ENCODE measurements around the gene PRF1. TPM values are rescaled to one million over a fixed set of nuclear protein-coding genes. Genes with fewer than 3 reads are reported as not detected.

Gene PRF1
- total RNA-seq, 4 donors from 2014 or later: 0.34 to 2.5 (median 0.70) TPM; not detected in 1

DNA sequence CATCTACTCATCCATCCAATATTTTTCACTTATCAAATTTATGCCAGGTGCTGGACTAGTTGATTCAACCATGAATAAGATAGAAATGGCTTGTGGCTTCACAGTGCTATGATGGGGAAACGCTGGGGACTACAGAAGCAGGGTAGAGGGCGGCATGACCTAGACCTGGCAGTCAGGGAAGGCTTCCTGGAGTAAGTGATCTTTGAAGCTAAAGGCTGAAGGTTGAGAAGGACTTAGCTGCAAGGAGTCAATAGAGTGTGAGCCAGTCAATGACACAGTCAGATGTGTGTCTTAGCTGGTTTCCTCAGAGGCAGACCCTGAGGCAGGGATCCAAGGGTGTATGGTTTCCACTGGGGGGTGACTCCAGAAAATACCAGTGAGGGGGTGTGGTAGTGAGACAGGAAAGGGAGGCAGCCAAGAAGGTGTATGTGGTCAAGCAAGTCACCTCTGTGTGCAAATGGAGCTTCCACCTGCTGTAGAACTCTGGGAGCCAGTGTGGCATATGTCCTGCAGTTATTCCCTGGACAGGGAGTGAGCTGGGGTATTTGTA, 10.3 kb downstream of the PRF1 start:
- Histone ChIP-seq H3K4me1 (no peaks in the 10 kb centered on the region), H3K4me3 (no peak overlapping the region), H3K27me3 (peaks cover 2% of the 10 kb centered on the region), H3K36me3 (no peaks in the 10 kb centered on the region), H3K9me3 (no peaks in the 10 kb centered on the region), H3K27ac (no peak overlapping the region)
- DNase-seq (ENCODE audit: low spot score in 2 of 2): no peak
- 92% methylated on average over 2 of the region's 2 CpGs for WGBS
- TF ChIP-seq POLR2A (IDR thresholded peaks at IDR 0.05) (no peak), POLR2AphosphoS5 (IDR thresholded peaks at IDR 0.05) (no peak)

DNA sequence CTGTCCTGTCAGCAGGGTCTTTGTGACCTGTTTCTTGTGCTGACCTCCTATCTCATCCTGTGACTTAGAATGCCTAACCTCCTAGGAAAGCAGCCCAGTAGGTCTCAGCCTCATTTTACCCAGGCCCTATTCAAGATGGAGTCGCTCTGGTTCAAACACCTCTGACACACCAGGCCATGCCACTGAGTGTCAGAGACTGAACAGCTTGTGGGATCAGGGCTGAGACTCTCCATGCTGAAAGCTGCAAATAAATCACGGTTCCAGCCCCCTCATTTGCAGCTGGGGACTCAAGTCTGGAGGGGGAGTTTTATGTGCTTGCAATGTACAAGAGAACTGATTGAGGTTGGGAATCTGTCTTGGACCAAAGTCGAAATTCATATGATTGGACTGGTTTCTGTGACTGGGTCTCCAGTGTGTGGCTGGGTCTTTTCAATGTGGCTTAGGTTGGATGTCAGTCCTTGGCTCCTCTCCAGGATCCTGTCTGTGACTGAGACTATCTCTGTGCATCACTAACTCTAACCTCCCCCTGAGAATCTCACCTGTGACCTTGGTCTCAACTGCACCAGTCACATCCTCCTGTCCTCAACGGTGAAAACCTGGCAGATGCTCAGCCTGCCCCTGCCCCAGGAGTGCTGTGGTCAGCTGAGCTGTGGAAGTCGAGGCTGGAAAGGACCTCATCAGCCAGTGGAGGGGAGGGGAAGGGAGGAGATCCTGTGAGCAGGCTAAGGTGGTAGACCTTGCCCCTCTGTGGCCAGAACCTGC, 11.7 kb downstream of the PRF1 start:
- no peak for DNase-seq (ENCODE audit: low spot score in 2 of 2)
- Histone ChIP-seq H3K36me3 (no peaks in the 10 kb centered on the region), H3K27ac (no peak overlapping the region), H3K4me1 (no peaks in the 10 kb centered on the region), H3K9me3 (no peaks in the 10 kb centered on the region), H3K4me3 (no peak overlapping the region), H3K27me3 (peaks cover 2% of the 10 kb centered on the region)
- WGBS: 94% methylated on average over 5 of the region's 5 CpGs
- TF ChIP-seq POLR2AphosphoS5 (IDR thresholded peaks at IDR 0.05) (no peak), EP300 (IDR thresholded peaks at IDR 0.05) (no peak), POLR2A (IDR thresholded peaks at IDR 0.05) (no peak)
- TF ChIP-seq, protein P1, sequence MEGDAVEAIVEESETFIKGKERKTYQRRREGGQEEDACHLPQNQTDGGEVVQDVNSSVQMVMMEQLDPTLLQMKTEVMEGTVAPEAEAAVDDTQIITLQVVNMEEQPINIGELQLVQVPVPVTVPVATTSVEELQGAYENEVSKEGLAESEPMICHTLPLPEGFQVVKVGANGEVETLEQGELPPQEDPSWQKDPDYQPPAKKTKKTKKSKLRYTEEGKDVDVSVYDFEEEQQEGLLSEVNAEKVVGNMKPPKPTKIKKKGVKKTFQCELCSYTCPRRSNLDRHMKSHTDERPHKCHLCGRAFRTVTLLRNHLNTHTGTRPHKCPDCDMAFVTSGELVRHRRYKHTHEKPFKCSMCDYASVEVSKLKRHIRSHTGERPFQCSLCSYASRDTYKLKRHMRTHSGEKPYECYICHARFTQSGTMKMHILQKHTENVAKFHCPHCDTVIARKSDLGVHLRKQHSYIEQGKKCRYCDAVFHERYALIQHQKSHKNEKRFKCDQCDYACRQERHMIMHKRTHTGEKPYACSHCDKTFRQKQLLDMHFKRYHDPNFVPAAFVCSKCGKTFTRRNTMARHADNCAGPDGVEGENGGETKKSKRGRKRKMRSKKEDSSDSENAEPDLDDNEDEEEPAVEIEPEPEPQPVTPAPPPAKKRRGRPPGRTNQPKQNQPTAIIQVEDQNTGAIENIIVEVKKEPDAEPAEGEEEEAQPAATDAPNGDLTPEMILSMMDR (IDR thresholded peaks at IDR 0.05): no peak

DNA sequence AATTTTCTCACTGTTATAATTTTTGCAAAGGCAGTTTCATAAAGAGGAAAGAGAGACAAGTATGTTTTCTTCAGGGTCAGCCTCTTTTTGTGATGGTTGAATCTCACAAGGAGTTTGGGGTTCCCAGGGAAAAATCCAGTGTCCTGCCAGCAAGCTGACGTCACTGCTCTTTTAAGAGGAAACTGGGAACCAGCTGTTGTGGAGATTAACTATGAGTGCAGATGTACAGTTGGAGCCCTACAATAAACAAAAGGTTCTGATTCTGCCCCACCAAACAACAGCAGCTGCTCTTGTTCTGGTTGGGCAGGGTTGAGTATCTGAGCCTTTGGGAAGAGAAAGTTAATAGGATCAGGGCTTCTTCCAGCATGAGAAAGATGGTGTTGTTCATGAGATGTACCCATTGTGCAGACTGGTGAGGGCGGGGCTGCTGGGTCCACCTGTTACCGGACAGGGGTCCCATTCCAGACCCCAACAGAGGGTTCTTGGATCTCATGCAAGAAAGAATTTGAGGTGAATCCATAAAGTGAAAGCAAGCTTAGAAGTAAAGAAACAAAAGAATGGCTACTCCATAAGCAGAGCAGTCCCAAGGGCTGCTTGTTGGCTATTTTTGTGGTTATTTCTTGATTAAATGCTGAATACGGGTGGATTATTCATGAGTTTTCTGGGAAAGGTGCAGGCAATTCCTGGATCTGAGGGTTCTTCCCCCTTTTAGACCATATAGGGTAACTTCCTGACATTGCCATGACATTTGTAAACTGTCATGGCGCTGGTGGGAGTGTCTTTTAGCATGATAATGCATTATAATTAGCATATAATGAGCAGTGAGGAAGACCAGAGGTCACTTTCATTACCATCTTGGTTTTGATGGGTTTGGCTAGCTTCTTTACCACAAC, 12.5 kb downstream of the PRF1 start:
- Histone ChIP-seq H3K4me1 (no peaks in the 10 kb centered on the region), H3K27ac (no peak overlapping the region), H3K4me3 (no peak overlapping the region), H3K27me3 (peaks cover 2% of the 10 kb centered on the region), H3K9me3 (no peaks in the 10 kb centered on the region), H3K36me3 (no peaks in the 10 kb centered on the region)
- TF ChIP-seq POLR2AphosphoS5 (IDR thresholded peaks at IDR 0.05): no peak
- DNase-seq (ENCODE audit: low spot score in 2 of 2): no peak
- 81% methylated on average over 5 of the region's 5 CpGs for WGBS

DNA sequence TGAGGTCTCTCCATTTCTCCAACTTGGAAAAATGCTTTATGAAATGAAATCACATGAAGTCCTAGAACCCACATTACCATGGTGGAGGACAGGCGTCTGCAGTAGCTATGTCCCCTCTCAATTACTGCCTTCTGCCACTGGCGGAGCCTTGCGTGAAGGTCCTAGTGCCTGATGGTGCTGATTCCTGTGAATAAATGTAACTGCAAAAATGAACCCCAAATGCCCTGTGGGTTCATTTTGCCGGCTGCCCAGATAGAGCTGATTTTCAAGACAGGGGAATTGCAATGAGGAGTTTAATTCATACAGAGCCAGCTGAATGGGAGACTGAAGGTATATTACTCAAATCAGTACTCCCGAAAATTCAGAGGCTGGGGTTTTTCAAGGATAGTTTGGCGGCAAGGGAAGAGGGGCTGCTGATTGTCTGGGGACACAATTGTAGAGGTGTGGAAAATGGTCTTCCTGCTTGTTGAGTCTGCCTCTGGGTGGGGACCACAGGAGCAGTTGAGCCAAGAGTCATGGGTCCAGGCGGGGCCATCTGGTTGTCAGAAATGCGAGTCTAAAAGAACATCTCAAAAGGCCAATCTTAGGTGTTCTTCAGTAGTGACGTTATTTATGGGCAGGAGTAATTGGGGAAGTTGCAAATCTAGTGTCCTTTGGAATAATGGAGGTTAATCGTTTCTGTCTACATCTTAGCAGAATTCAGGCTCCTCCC, 13.5 kb downstream of the PRF1 start:
- no peaks in the 10 kb centered on the region for H3K4me1 ChIP-seq
- no peak overlapping the region for H3K27ac ChIP-seq
- TF ChIP-seq POLR2A (IDR thresholded peaks at IDR 0.05): no peak
- TF ChIP-seq EP300 (IDR thresholded peaks at IDR 0.05): no peak
- TF ChIP-seq POLR2AphosphoS5 (IDR thresholded peaks at IDR 0.05): no peak
- TF ChIP-seq, protein P1 (IDR thresholded peaks at IDR 0.05): no peak
- WGBS: 63% methylated on average over 10 of the region's 10 CpGs
- H3K4me3 ChIP-seq: no peak overlapping the region
- H3K27me3 ChIP-seq: peaks cover 2% of the 10 kb centered on the region
- H3K36me3 ChIP-seq: no peaks in the 10 kb centered on the region
- no peak for DNase-seq (ENCODE audit: low spot score in 2 of 2)
- no peaks in the 10 kb centered on the region for H3K9me3 ChIP-seq

DNA sequence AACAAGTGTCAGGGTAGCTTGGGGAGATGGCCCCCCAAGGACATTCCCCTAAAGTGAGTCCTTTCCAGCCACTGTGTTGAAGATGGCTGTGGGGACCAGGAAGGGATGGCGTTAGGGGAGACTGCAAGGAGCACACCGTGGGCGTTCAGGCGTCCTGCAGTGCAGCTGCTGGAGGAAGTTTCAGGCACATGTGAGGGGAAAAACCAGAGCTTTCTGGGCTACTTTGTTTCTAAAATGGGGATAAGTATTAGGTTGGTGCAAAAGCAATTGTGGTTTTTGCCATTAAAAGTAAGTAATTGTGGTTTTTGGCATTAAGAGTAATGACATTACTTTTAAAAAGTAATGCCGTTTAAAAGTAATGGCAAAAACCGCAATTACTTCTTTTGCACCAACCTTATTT, 14.3 kb downstream of the PRF1 start:
- Histone ChIP-seq H3K27ac (no peak overlapping the region), H3K4me3 (no peak overlapping the region), H3K27me3 (peaks cover 2% of the 10 kb centered on the region), H3K9me3 (no peaks in the 10 kb centered on the region), H3K4me1 (no peaks in the 10 kb centered on the region), H3K36me3 (no peaks in the 10 kb centered on the region)
- TF ChIP-seq EP300 (IDR thresholded peaks at IDR 0.05) (no peak), POLR2AphosphoS5 (IDR thresholded peaks at IDR 0.05) (no peak), POLR2A (IDR thresholded peaks at IDR 0.05) (no peak)
- TF ChIP-seq, protein P1 (IDR thresholded peaks at IDR 0.05): no peak
- no peak for DNase-seq (ENCODE audit: low spot score in 2 of 2)
- 56% methylated on average over 6 of the region's 6 CpGs for WGBS
